Esophagus muscularis mucosa (tissue), 4 donors: ENCODE data around the gene CFLAR. TPM values are rescaled to one million over a fixed set of nuclear protein-coding genes. Genes with fewer than 3 reads are reported as not detected.
"Not testable (repeated sequence)": the region's sequence is repeated elsewhere in the genome, so short reads cannot be mapped to it uniquely, and the experiment has no call there.

Experiments used
- DNase-seq: peaks from one replicate; pipeline ENCODE4 v3.0.0-alpha.2; 2017; ENCODE audit errors: extremely low spot score
- H3K27ac ChIP-seq, 4 donors: fragments of 200-600 bp; sonication (generic); replicated peaks in 1 of 4; 1 replicate in 3 of 4; 2 replicates in 1 of 4; pipeline ENCODE4 v1.5.1; 2016 to 2019; ENCODE audit warnings: mild to moderate bottlenecking in 1 of 4
- H3K27me3 ChIP-seq, 4 donors: fragments of 200-600 bp; sonication (generic); one replicate each; pipeline versions ENCODE4 v1.5.1 to v1.6.0; 2016 to 2019
- H3K36me3 ChIP-seq, 4 donors: fragments of 200-600 bp; sonication (generic); one replicate each; pipeline ENCODE4 v1.5.1; 2016 to 2019
- H3K4me1 ChIP-seq, 4 donors: fragments of 200-600 bp; sonication (generic); one replicate each; pipeline ENCODE4 v1.5.1; 2016 to 2019
- H3K4me3 ChIP-seq, 4 donors: fragments of 200-600 bp; sonication (generic); 1 replicate in 2 of 4; 2 replicates in 2 of 4; pipeline ENCODE4 v1.5.1; 2016 to 2019; ENCODE audit warnings: mild to moderate bottlenecking in 4 of 4, moderate library complexity in 1 of 4
- H3K9me3 ChIP-seq, 4 donors: fragments of 200-600 bp; sonication (generic); 1 replicate in 3 of 4; 2 replicates in 1 of 4; pipeline ENCODE4 v1.5.1; 2016 to 2019
- CTCF ChIP-seq, 3 experiments: fragments of 200-600 bp in 2 of 3; fragments of 450-650 bp in 1 of 3; sonication (generic) in 2 of 3; IDR thresholded peaks; one replicate each; pipeline ENCODE4 v1.5.1; 2017 to 2019; ENCODE audit warnings: antibody characterized with exemption in 3 of 3, mild to moderate bottlenecking in 2 of 3, moderate library complexity in 1 of 3
- EP300 ChIP-seq: sonication (generic); formaldehyde crosslinking; IDR thresholded peaks from one replicate; pipeline ENCODE4 v1.6.1; 2017; ENCODE audit warnings: antibody characterized with exemption
- POLR2A ChIP-seq: fragments of 450-650 bp; IDR thresholded peaks from one replicate; pipeline ENCODE4 v1.6.1; 2017; ENCODE audit warnings: antibody characterized with exemption, moderate library complexity, mild to moderate bottlenecking, low read depth
- POLR2AphosphoS5 ChIP-seq, 2 donors: sonication (generic); formaldehyde crosslinking; IDR thresholded peaks; one replicate each; pipeline ENCODE4 v1.6.1; 2017; ENCODE audit warnings: antibody characterized with exemption in 2 of 2
- WGBS: methylation state at CpG from one replicate; pipeline ENCODE4 v1.1.5; 2018; 5-methylcytosine and 5-hydroxymethylcytosine counted together
- intact Hi-C: fragments of 100-400 bp; cut with DNase I; formaldehyde crosslinking; loops from one replicate; pipeline ENCODE4 v1.15.1; 2023
- total RNA-seq, 4 donors: library from RNA; depleted of rRNA; stranded (reverse); fragments of >200 nt; gene quantifications; one replicate each; pipeline versions ENCODE4 v1.1.0 to v1.2.1, GENCODE V29; 2016

CFLAR gene
- total RNA-seq, 4 donors from 2014 or later = 137 to 236 (median 202) TPM

- intact Hi-C loops = loop anchor here (5.0 kb wide), 1 partner anchor 223 kb away; no protein-coding TSS in a partner anchor
- no peaks in the 10 kb centered on the region for H3K27me3 ChIP-seq
- H3K4me1 ChIP-seq = peaks cover 0 to 15% (median 7%) of the 10 kb centered on the region in 4 donors
- no peak for DNase-seq
- TF ChIP-seq POLR2A (no peak), EP300 (no peak), POLR2AphosphoS5 (IDR thresholded peaks at IDR 0.05) (no peak), CTCF (IDR thresholded peaks at IDR 0.05) (no peak)
- no peak overlapping the region for H3K27ac ChIP-seq
- H3K9me3 ChIP-seq = no peaks in the 10 kb centered on the region
- H3K36me3 ChIP-seq = no peaks in the 10 kb centered on the region
- 67% methylated on average over 3 of the region's 3 CpGs for WGBS
- H3K4me3 ChIP-seq = no peak overlapping the region
These were observed 64.0 kb downstream of the CFLAR start for GRCh38 chr2:201180010-201180409.

- Histone ChIP-seq H3K27me3 (no peaks in the 10 kb centered on the region), H3K36me3 (no peaks in the 10 kb centered on the region), H3K27ac (peak within 1 kb of the TSS; percentile 17 to 38 (median 30)), H3K9me3 (no peaks in the 10 kb centered on the region), H3K4me3 (peak within 1 kb of the TSS; percentile 38 to 50 (median 42)), H3K4me1 (peaks cover 0 to 1% (median under 1%) of the 10 kb centered on the region in 4 donors)
- TF ChIP-seq POLR2A (no peak), CTCF (IDR thresholded peaks at IDR 0.05) (peak in 1 of 3 experiments; percentile 30), POLR2AphosphoS5 (IDR thresholded peaks at IDR 0.05) (peak; percentile 14 to 61)
- 51% methylated on average over 11 of the region's 11 CpGs for WGBS
- no peak for DNase-seq
- intact Hi-C loops = loop anchor here (5.0 kb wide), 1 partner anchor 226 kb away; no protein-coding TSS in a partner anchor
These were observed 66.8 kb downstream of the CFLAR start, which contains the start of gene CASP10 for GRCh38 chr2:201182650-201183364. TSS of gene CASP10 (plus strand) at chr2:201183141. CDS start at chr2:201185778, 2,637 bp downstream.

- Histone ChIP-seq H3K36me3 (no peaks in the 10 kb centered on the region), H3K27ac (peak overlapping the region; percentile 17 to 38 (median 30)), H3K4me1 (no peaks in the 10 kb centered on the region), H3K9me3 (no peaks in the 10 kb centered on the region), H3K27me3 (no peaks in the 10 kb centered on the region), H3K4me3 (peak overlapping the region; percentile 38 to 50 (median 42))
- DNase-seq = no peak
- intact Hi-C loops = loop anchor here (5.0 kb wide), 1 partner anchor 226 kb away; no protein-coding TSS in a partner anchor
- 69% methylated on average over 4 of the region's 4 CpGs for WGBS
- TF ChIP-seq POLR2AphosphoS5 (IDR thresholded peaks at IDR 0.05) (no peak), POLR2A (no peak), CTCF (IDR thresholded peaks at IDR 0.05) (no peak), EP300 (no peak)
These were observed 67.4 kb downstream of the CFLAR start for GRCh38 chr2:201183365-201183727.

- not testable (repeated sequence) for DNase-seq, H3K9me3 ChIP-seq, H3K4me1 ChIP-seq, H3K36me3 ChIP-seq, H3K27me3 ChIP-seq
- H3K27ac ChIP-seq = peak overlapping the region in 2 of 4 donors; percentile 31 to 38
- H3K4me3 ChIP-seq = peak overlapping the region; percentile 38 to 50 (median 42)
- TF ChIP-seq POLR2AphosphoS5 (IDR thresholded peaks at IDR 0.05) = peak in 1 of 2 donors; percentile 18
- intact Hi-C loops = loop anchor here (5.0 kb wide), 1 partner anchor 227 kb away; no protein-coding TSS in a partner anchor
- WGBS = 62% methylated on average over 5 of the region's 5 CpGs
These were observed 67.9 kb downstream of the CFLAR start for GRCh38 chr2:201183835-201184234.

GRCh38 chr2:201184248-201184647 is 68.3 kb downstream of the CFLAR start:
- H3K27me3 ChIP-seq, H3K9me3 ChIP-seq, H3K4me1 ChIP-seq, DNase-seq, H3K36me3 ChIP-seq, H3K27ac ChIP-seq: not testable (repeated sequence)
- 55% methylated on average over 6 of the region's 6 CpGs for WGBS
- intact Hi-C loops = loop anchor here (5.0 kb wide), 1 partner anchor 227 kb away; no protein-coding TSS in a partner anchor
- peak overlapping the region; percentile 38 to 50 (median 42) for H3K4me3 ChIP-seq
